22Rv1 (cell line): ENCODE measurements around the gene MLXIP.

Source experiments
- H3K27ac ChIP-seq: fragments of 450-650 bp; 2 replicates; pipeline ENCODE4 v1.5.1; 2017
- CTCF ChIP-seq: fragments of 450-650 bp; IDR thresholded peaks from 2 replicates; pipeline ENCODE4 v1.5.1; 2017; ENCODE audit warnings: mild to moderate bottlenecking
- ZFX ChIP-seq: fragments of 450-650 bp; IDR thresholded peaks from 2 replicates; pipeline ENCODE4 v1.6.1; 2017; ENCODE audit warnings: antibody characterized with exemption, borderline replicate concordance

MLXIP gene

GRCh38 chr12:122078141-122079032 is at the start of gene MLXIP:
Gene MLXIP, plus strand, starts transcription at chr12:122078756. Its CDS starts 98 bp downstream, at chr12:122078854.
- peak within 1 kb of the TSS; percentile 73 for H3K27ac ChIP-seq

GRCh38 chr12:122028905-122029560 is 49.5 kb upstream of the MLXIP start:
- H3K27ac ChIP-seq = 0 out of 2 replicates have a peak overlapping the region, but pooled peaks have one; percentile 13
- TF ChIP-seq ZFX (no peak), CTCF (no peak)

More at GRCh38 chr12:122078141-122079032, at the start of gene MLXIP:
- TF ChIP-seq CTCF = 0 out of 2 replicates have a peak, but pooled peaks have one; percentile 7
- no peak for TF ChIP-seq ZFX

- TF ChIP-seq ZFX = no peak
- no peak for TF ChIP-seq CTCF
- 0 out of 2 replicates have a peak overlapping the region, but pooled peaks have one; percentile 13 for H3K27ac ChIP-seq
Observed at GRCh38 chr12:122029620-122030423, 48.7 kb upstream of the MLXIP start.

- TF ChIP-seq CTCF = no peak
- TF ChIP-seq ZFX = no peak
- no peak overlapping the region for H3K27ac ChIP-seq
Observed at GRCh38 chr12:122030424-122031035, 48.0 kb upstream of the MLXIP start.

- peak; percentile 95 for TF ChIP-seq CTCF
- TF ChIP-seq ZFX = no peak
Observed at GRCh38 chr12:122031342-122032216, 47.0 kb upstream of the MLXIP start.

GRCh38 chr12:122032580-122032979 is 46.0 kb upstream of the MLXIP start:
- TF ChIP-seq CTCF (no peak), ZFX (no peak)
- no peak overlapping the region for H3K27ac ChIP-seq

More at GRCh38 chr12:122031342-122032216, 47.0 kb upstream of the MLXIP start:
- H3K27ac ChIP-seq = 0 out of 2 replicates have a peak overlapping the region, but pooled peaks have one; percentile 13
